HepG2 (cell line): ENCODE results near the gene PRSS3. TPM values are rescaled to one million over a fixed set of nuclear protein-coding genes. Genes with fewer than 3 reads are reported as not detected.

Source experiments
- ATAC-seq: fragments of 200-7000 bp; cut with Tn5 transposase; 3 replicates; pipeline ENCODE4 v1.9.1; 2020; ENCODE audit warnings: mild to moderate bottlenecking, moderate library complexity
- Bru-seq: library from RNA; stranded (reverse); fragments of 400-500 nt; gene quantifications from one replicate; lab custom pipeline; 2021; lab: Mats Ljungman, UMichigan
- BruChase-seq, 2 experiments: library from RNA; stranded (reverse); fragments of 400-500 nt; gene quantifications; one replicate each; lab custom pipeline; 2021; lab: Mats Ljungman, UMichigan
- BruUV-seq: library from RNA; stranded (reverse); fragments of 400-500 nt; replicated peaks from 2 replicates; lab custom pipeline; 2021; lab: Mats Ljungman, UMichigan
- CTCF ChIA-PET: fragments of 300-600 bp; formaldehyde crosslinking; extraction: SDS; loops from one replicate; lab custom pipeline; 2021; ENCODE audit warnings: low total read pairs, inconsistent platforms, low intra/inter-chr PET ratio; lab: Yijun Ruan, JAX
- POLR2A ChIA-PET: fragments of 350-600 bp; sonication (Branson Sonifier 250); formaldehyde crosslinking; loops from one replicate; lab custom pipeline; 2020; ENCODE audit warnings: antibody characterized with exemption, inconsistent platforms; lab: Yijun Ruan, JAX
- DNase-seq: peaks from one replicate; pipeline ENCODE4 v3.0.0-alpha.2; 2015; ENCODE audit warnings: low spot score
- FAIRE-seq: peaks from 3 replicates; lab custom pipeline; 2011; peaks lifted over from hg19 to GRCh38; lab: Jason Lieb, UNC
- H2AFZ ChIP-seq: one replicate; pipeline ENCODE4 v1.6.1; 2011; ENCODE audit warnings: low read length, inconsistent platforms
- H3K27ac ChIP-seq: fragments of 300-600 bp; 3 replicates; pipeline ENCODE4 v1.8.0; 2011; ENCODE audit warnings: mixed run types, mild to moderate bottlenecking, mixed read lengths, low read length, inconsistent platforms; ENCODE audit not compliant: insufficient read depth; ENCODE audit errors: extremely low read length
- H3K27me3 ChIP-seq, 2 experiments: fragments of 200-600 bp in 1 of 2; 2 replicates in 1 of 2; 3 replicates in 1 of 2; pipeline versions ENCODE4 v1.6.0 to v1.8.0; 2011; ENCODE audit warnings: low read length in 2 of 2, mild to moderate bottlenecking in 2 of 2, moderate library complexity in 2 of 2, inconsistent platforms in 1 of 2; ENCODE audit not compliant: insufficient read depth in 2 of 2, control insufficient read depth in 1 of 2
- H3K36me3 ChIP-seq, 2 experiments: fragments of 200-600 bp in 1 of 2; replicated peaks in 1 of 2; 2 replicates in 1 of 2; 3 replicates in 1 of 2; pipeline versions ENCODE4 v1.5.1 to v1.8.0; 2011; ENCODE audit warnings: low read length in 2 of 2, inconsistent platforms in 1 of 2; ENCODE audit not compliant: insufficient read depth in 2 of 2, control insufficient read depth in 1 of 2
- H3K4me1 ChIP-seq: 2 replicates; pipeline ENCODE4 v1.5.1; 2012; ENCODE audit warnings: low read length, inconsistent platforms; ENCODE audit not compliant: insufficient read depth
- H3K4me2 ChIP-seq: 2 replicates; pipeline ENCODE4 v1.6.0; 2011; ENCODE audit warnings: low read depth, low read length, inconsistent platforms
- H3K4me3 ChIP-seq, 3 experiments: fragments of 200-600 bp in 1 of 3; sonication (generic), shearing (Covaris generic) in 1 of 3; replicated peaks in 1 of 3; 2 replicates each; pipeline ENCODE4 v1.5.1; 2011 to 2016; ENCODE audit warnings: low read length in 3 of 3, inconsistent platforms in 2 of 3, low read depth in 2 of 3, mild to moderate bottlenecking in 2 of 3, control low read depth in 1 of 3, mixed read lengths in 1 of 3; ENCODE audit not compliant: insufficient read depth in 1 of 3
- H3K79me2 ChIP-seq: one replicate; pipeline ENCODE4 v1.6.1; 2011; ENCODE audit warnings: low read length, inconsistent platforms; ENCODE audit not compliant: insufficient read depth
- H3K9ac ChIP-seq: 2 replicates; pipeline ENCODE4 v1.6.0; 2011; ENCODE audit warnings: mild to moderate bottlenecking, low read depth, low read length, inconsistent platforms; ENCODE audit not compliant: insufficient read depth
- H3K9me3 ChIP-seq: 2 replicates; pipeline ENCODE4 v1.5.1; 2012; ENCODE audit warnings: mild to moderate bottlenecking, low read length
- H4K20me1 ChIP-seq: 2 replicates; pipeline ENCODE4 v1.6.0; 2011; ENCODE audit warnings: inconsistent platforms, mild to moderate bottlenecking, low read length, moderate library complexity; ENCODE audit not compliant: insufficient read depth
- HOXA5 ChIP-seq: sonication (generic); formaldehyde crosslinking; IDR thresholded peaks from 2 replicates; pipeline ENCODE4 v1.4.0; 2020; ENCODE audit warnings: missing genetic modification reagents
- TBX3 ChIP-seq: fragments of 450-650 bp; IDR thresholded peaks from 2 replicates; pipeline ENCODE4 v1.6.1; 2017; ENCODE audit warnings: antibody characterized with exemption, mild to moderate bottlenecking, inconsistent platforms, borderline replicate concordance
- ZBTB42 ChIP-seq: sonication (generic); formaldehyde crosslinking; IDR thresholded peaks from 2 replicates; pipeline ENCODE4 v1.5.0; 2020; ENCODE audit warnings: mild to moderate bottlenecking, missing genetic modification reagents
- WGBS: methylation state at CpG from one replicate; pipeline ENCODE4 v1.1.6; 2017; ENCODE audit warnings: low lambda C conversion rate; 5-methylcytosine and 5-hydroxymethylcytosine counted together
- in situ Hi-C: cut with HindIII; loops from 2 replicates; pipeline ENCODE4 v1.10.0; 2017; ENCODE audit warnings: low pct_unique_long_range_greater_than_20kb; ENCODE audit not compliant: extremely low pct_ligation_motif_present
- intact Hi-C: fragments of 100-400 bp; cut with micrococcal nuclease; formaldehyde crosslinking; loops from one replicate; pipeline ENCODE4 v1.10.0; 2022; ENCODE audit not compliant: unreplicated experiment
- long read RNA-seq, 2 experiments: library from RNA in 1 of 2; library from polyadenylated mRNA in 1 of 2; stranded (forward) in 1 of 2; unstranded in 1 of 2; transcript quantifications; one replicate each; pipeline ENCODE4 v2.0.0, GENCODE V29; 2019 to 2022
- polyA minus RNA-seq, 3 experiments: library from RNA; depleted of rRNA, polyadenylated mRNA; stranded (reverse); fragments of >200 nt; gene quantifications; 2 replicates each; pipeline ENCODE4 v1.2.3, GENCODE V29; 2011; ENCODE audit warnings: low replicate concordance in 1 of 3
- polyA plus RNA-seq, 8 experiments: library from polyadenylated mRNA; depleted of rRNA in 3 of 8; stranded (reverse) in 7 of 8; unstranded in 1 of 8; fragments of >200 nt; fragmentation: Illumina TruSeq in 4 of 8; extraction: Trizol in 4 of 8; gene quantifications; 2 replicates each; pipeline versions ENCODE4 v1.2.1 to v1.2.3, GENCODE V29; 2011 to 2016; ENCODE audit warnings: low read depth in 4 of 8, missing spikeins in 1 of 8, mixed read lengths in 1 of 8; ENCODE audit not compliant: insufficient read depth in 1 of 8
- total RNA-seq, 5 experiments: library from RNA; depleted of rRNA; stranded (reverse); fragments of >200 nt; fragmentation: Illumina TruSeq; extraction: Trizol; gene quantifications; 2 replicates each; pipeline ENCODE4 v1.2.3, GENCODE V29; 2016; ENCODE audit warnings: low read depth in 1 of 5
- TF ChIP-seq, protein P1 (sequence below), 2 experiments: fragments of 450-650 bp in 1 of 2; sonication (generic) in 1 of 2; formaldehyde crosslinking; IDR thresholded peaks; 2 replicates each; pipeline versions ENCODE4 v1.5.0 to v1.8.0; 2020 to 2022; ENCODE audit warnings: mild to moderate bottlenecking in 1 of 2, missing genetic modification reagents in 1 of 2

PRSS3 gene
- total RNA-seq (2016; rRNA removed; fragmentation: Illumina TruSeq; extraction: Trizol) (not detected in 2 replicates), polyA plus RNA-seq (2011; rRNA removed) (not detected in 2 replicates), polyA minus RNA-seq (2011; rRNA and poly(A)+ RNA removed; ENCODE audit: low replicate concordance) (not detected in 2 replicates), Bru-seq, nascent RNA (percentile 11 among the genes with signal in this experiment), BruChase-seq, experiment 1, labeled RNA remaining after a 6-hour chase (not detected), BruChase-seq, experiment 2, labeled RNA remaining after a 2-hour chase (percentile 7 among the genes with signal in this experiment)
- not detected in 2 replicates for total RNA-seq (2016; cell fraction: cytosol; rRNA removed; fragmentation: Illumina TruSeq; extraction: Trizol; ENCODE audit: low read depth)
- not detected in 2 replicates for total RNA-seq (2016; cell fraction: insoluble cytoplasmic fraction; rRNA removed; fragmentation: Illumina TruSeq; extraction: Trizol)
- total RNA-seq (2016; cell fraction: membrane; rRNA removed; fragmentation: Illumina TruSeq; extraction: Trizol), result not detected in 2 replicates
- not detected in 2 replicates for total RNA-seq (2016; cell fraction: nucleus; rRNA removed; fragmentation: Illumina TruSeq; extraction: Trizol)
- polyA plus RNA-seq (2011; cell fraction: cytosol; rRNA removed), result not detected in 2 replicates
- polyA plus RNA-seq (2011; cell fraction: nucleus; rRNA removed), result not detected in 2 replicates
- polyA plus RNA-seq (2012), result not detected in 2 replicates
- polyA plus RNA-seq (2016; cell fraction: cytosol; fragmentation: Illumina TruSeq; extraction: Trizol; ENCODE audit: low read depth), result not detected in 2 replicates
- polyA plus RNA-seq (2016; cell fraction: insoluble cytoplasmic fraction; fragmentation: Illumina TruSeq; extraction: Trizol; ENCODE audit: low read depth), result not detected in 2 replicates
- not detected in 2 replicates for polyA plus RNA-seq (2016; cell fraction: membrane; fragmentation: Illumina TruSeq; extraction: Trizol; ENCODE audit: low read depth)
- not detected in 2 replicates for polyA plus RNA-seq (2016; cell fraction: nucleus; fragmentation: Illumina TruSeq; extraction: Trizol; ENCODE audit: insufficient read depth, low read depth)
- not detected in 2 replicates for polyA minus RNA-seq (2011; cell fraction: cytosol; rRNA and poly(A)+ RNA removed)
- polyA minus RNA-seq (2011; cell fraction: nucleus; rRNA and poly(A)+ RNA removed), result not detected in 2 replicates
- long read RNA-seq, experiment 1, result 0 reads
- long read RNA-seq, experiment 2, result 0 reads

DNA sequence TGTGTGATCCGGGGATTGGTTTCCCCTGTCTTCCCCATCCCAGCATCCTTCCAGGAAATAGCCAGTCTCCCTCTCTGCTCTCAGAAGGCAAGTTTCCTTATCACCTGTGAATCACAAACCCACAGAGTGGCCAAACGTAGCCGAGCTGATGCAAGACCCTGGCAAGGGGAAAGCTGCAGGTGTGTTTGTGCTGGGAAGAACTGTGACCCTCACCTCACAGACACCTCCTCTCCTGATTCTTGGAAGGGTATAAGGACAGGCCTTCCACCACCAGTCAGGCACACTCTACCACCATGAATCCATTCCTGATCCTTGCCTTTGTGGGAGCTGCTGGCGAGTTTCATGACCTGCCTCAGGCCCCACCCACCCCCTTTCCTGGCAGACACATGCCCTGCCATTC is at the start of gene PRSS3:
Gene PRSS3, plus strand, starts transcription at position 281 of the 400 bp plus-strand sequence. Its CDS starts 13 bp downstream, at position 294.
- ATAC-seq, result no peak
- TF ChIP-seq TBX3, result no peak
- TF ChIP-seq, protein P1, sequence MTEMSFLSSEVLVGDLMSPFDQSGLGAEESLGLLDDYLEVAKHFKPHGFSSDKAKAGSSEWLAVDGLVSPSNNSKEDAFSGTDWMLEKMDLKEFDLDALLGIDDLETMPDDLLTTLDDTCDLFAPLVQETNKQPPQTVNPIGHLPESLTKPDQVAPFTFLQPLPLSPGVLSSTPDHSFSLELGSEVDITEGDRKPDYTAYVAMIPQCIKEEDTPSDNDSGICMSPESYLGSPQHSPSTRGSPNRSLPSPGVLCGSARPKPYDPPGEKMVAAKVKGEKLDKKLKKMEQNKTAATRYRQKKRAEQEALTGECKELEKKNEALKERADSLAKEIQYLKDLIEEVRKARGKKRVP (CRISPR knock-in tag; IDR thresholded peaks at IDR 0.05), result peak in 1 of 2 experiments; percentile 78; a peak in 2 of 4 replicates
- no peak for TF ChIP-seq ZBTB42
- no peak for TF ChIP-seq HOXA5 (CRISPR knock-in tag)
- DNase-seq, result no peak

More for the DNA sequence above, at the start of gene PRSS3:
- Histone ChIP-seq H3K4me2 (no peak within 1 kb of the TSS), H3K4me1 (peaks cover 6% of the 10 kb centered on the region), H3K79me2 (no peaks in the 10 kb centered on the region), H2AFZ (no peak within 1 kb of the TSS), H3K4me3 (no peak within 1 kb of the TSS), H3K9ac (no peak within 1 kb of the TSS), H4K20me1 (no peaks in the 10 kb centered on the region), H3K27ac (no peak within 1 kb of the TSS), H3K27me3 (peaks cover 2 to 33% of the 10 kb centered on the region in 2 experiments; a peak in 3 of 5 replicates), H3K36me3 (no peaks in the 10 kb centered on the region), H3K9me3 (peaks cover 9% of the 10 kb centered on the region; the same call in 1 of the 2 replicates)
- BruUV-seq, result no TSS peak
- in situ Hi-C loops, result no loop called here
- ChIA-PET POLR2A (no interaction called here), CTCF (no interaction called here)
- intact Hi-C loops, result no loop called here
- 33% methylated on average over 4 of the region's 4 CpGs for WGBS
- no peak for FAIRE-seq
